ENCODE results near the gene SLC6A5.

- TF ChIP-seq, protein P1, sequence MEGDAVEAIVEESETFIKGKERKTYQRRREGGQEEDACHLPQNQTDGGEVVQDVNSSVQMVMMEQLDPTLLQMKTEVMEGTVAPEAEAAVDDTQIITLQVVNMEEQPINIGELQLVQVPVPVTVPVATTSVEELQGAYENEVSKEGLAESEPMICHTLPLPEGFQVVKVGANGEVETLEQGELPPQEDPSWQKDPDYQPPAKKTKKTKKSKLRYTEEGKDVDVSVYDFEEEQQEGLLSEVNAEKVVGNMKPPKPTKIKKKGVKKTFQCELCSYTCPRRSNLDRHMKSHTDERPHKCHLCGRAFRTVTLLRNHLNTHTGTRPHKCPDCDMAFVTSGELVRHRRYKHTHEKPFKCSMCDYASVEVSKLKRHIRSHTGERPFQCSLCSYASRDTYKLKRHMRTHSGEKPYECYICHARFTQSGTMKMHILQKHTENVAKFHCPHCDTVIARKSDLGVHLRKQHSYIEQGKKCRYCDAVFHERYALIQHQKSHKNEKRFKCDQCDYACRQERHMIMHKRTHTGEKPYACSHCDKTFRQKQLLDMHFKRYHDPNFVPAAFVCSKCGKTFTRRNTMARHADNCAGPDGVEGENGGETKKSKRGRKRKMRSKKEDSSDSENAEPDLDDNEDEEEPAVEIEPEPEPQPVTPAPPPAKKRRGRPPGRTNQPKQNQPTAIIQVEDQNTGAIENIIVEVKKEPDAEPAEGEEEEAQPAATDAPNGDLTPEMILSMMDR (IDR thresholded peaks at IDR 0.05), result no peak
- TF ChIP-seq POLR2A (IDR thresholded peaks at IDR 0.05), result no peak
Measured at GRCh38 chr11:20616920-20617319, 17.5 kb downstream of the SLC6A5 start.

Data from body of pancreas (tissue), 4 donors.